Stomach (tissue), 4 donors: ENCODE measurements around the gene MAMDC2.

ENCODE experiments used
- CTCF ChIP-seq, 7 experiments: fragments of 450-650 bp in 4 of 7; fragments of 200-600 bp in 3 of 7; sonication (generic) in 3 of 7; IDR thresholded peaks; one replicate each; pipeline ENCODE4 v1.5.1; 2016 to 2019; ENCODE audit warnings: antibody characterized with exemption in 7 of 7, control low read depth in 2 of 7, mild to moderate bottlenecking in 1 of 7
- POLR2A ChIP-seq, 4 donors: fragments of 450-650 bp; IDR thresholded peaks; one replicate each; pipeline ENCODE4 v1.6.1; 2016; ENCODE audit warnings: antibody characterized with exemption in 4 of 4, control low read depth in 2 of 4, mild to moderate bottlenecking in 1 of 4, moderate library complexity in 1 of 4
- POLR2AphosphoS5 ChIP-seq, 3 donors: sonication (generic); formaldehyde crosslinking; IDR thresholded peaks; one replicate each; pipeline ENCODE4 v1.6.1; 2016; ENCODE audit warnings: antibody characterized with exemption in 3 of 3

DNA sequence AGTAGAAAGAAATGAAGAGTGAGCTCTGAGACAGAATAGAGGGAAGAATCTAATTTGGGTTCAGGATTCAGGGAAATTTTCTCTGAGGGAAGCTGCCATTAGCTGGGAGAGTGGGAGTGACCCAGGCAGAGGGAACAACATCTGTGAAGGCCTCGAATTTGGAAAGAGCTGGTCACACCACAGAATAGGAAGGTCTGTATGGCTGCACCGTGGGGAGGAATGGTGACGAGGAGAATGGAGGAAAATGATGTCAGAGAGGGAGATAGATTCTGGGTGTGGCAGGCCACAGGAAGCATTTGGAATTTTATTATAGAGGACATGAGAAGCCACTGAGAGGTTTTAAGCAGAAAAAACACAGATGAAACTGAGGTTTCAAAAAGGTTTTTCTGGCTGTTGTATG is 98.5 kb downstream of the MAMDC2 start:
- TF ChIP-seq POLR2AphosphoS5 (IDR thresholded peaks at IDR 0.05) = no peak
- TF ChIP-seq CTCF (IDR thresholded peaks at IDR 0.05) = no peak
- TF ChIP-seq POLR2A (IDR thresholded peaks at IDR 0.05) = no peak
